Hepatocyte (in vitro differentiated cells): ENCODE results near the gene SLC25A34.

Experiments
- CTCF ChIP-seq: fragments of 200-600 bp; sonication (generic); IDR thresholded peaks from 2 replicates; pipeline ENCODE4 v1.5.1; 2016; ENCODE audit warnings: antibody characterized with exemption, mild to moderate bottlenecking; ENCODE audit not compliant: poor library complexity
- EZH2 ChIP-seq: fragments of 200-600 bp; sonication (generic); IDR thresholded peaks from 2 replicates; pipeline ENCODE4 v1.6.1; 2016; ENCODE audit warnings: antibody characterized with exemption, mild to moderate bottlenecking, borderline replicate concordance
- EZH2phosphoT487 ChIP-seq: fragments of 200-600 bp; sonication (generic); IDR thresholded peaks from one replicate; pipeline ENCODE4 v1.6.1; 2018; ENCODE audit warnings: antibody characterized with exemption, mild to moderate bottlenecking, low read depth, moderate library complexity; ENCODE audit not compliant: unreplicated experiment, severe bottlenecking

- TF ChIP-seq CTCF = no peak
- no peak for TF ChIP-seq EZH2phosphoT487
- TF ChIP-seq EZH2 = no peak
Observed at GRCh38 chr1:15698201-15698600, 37.9 kb upstream of the SLC25A34 start.
